RPMI8226 (cell line): ENCODE measurements around the gene CHST10.
A peak's percentile ranks its signal among the peaks of the same experiment; 100 is the strongest.
"Not testable (repeated sequence)": the region's sequence is repeated elsewhere in the genome, so short reads cannot be mapped to it uniquely, and the experiment has no call there.

ENCODE experiments used
- DNase-seq: peaks from one replicate; pipeline ENCODE4 v3.0.0-alpha.2; 2015

Gene CHST10, protein sequence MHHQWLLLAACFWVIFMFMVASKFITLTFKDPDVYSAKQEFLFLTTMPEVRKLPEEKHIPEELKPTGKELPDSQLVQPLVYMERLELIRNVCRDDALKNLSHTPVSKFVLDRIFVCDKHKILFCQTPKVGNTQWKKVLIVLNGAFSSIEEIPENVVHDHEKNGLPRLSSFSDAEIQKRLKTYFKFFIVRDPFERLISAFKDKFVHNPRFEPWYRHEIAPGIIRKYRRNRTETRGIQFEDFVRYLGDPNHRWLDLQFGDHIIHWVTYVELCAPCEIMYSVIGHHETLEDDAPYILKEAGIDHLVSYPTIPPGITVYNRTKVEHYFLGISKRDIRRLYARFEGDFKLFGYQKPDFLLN

DNA sequence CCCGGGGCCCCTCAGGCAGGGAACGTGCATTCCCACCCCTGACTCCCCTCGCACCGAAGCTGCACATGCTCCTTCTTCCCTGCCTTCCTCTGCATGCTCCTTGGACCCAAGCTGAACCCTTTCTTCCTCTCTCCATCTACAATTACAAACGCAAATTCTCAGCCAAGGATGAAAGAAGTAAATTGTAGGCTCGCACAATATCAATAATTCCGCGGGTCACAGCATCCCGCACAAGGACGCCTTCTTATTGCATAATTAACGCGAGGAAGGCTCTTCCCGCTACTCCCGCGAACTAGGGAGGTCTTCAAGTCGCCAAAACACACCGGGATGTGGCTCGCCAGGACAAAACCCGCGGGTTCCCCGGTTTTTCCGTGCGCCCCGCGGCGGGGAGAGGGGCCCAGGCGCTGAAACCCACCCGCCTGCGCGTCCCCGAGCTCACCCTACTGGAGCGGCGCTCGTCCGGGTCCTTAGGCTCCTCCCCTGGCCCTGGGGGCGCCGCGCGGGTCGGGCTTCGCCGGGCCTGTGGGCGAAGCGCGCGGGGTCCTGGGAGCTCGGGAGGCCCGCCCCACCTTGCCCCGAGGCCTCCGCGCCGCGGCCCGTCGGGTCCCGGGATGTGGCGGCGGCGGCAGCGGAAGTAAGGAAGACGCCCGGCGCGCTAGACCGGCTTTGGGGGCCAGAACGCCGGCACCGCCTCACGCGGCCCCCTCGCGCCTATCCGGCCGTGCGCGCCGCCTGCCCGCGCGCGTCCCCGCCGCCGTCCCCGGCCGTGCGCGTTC lies at the start of gene CHST10:
Gene CHST10, minus strand, starts transcription at position 734 of the 776 bp plus-strand sequence. CDS start 10,993 bp downstream, outside the sequence.
- DNase-seq: no peak

DNA sequence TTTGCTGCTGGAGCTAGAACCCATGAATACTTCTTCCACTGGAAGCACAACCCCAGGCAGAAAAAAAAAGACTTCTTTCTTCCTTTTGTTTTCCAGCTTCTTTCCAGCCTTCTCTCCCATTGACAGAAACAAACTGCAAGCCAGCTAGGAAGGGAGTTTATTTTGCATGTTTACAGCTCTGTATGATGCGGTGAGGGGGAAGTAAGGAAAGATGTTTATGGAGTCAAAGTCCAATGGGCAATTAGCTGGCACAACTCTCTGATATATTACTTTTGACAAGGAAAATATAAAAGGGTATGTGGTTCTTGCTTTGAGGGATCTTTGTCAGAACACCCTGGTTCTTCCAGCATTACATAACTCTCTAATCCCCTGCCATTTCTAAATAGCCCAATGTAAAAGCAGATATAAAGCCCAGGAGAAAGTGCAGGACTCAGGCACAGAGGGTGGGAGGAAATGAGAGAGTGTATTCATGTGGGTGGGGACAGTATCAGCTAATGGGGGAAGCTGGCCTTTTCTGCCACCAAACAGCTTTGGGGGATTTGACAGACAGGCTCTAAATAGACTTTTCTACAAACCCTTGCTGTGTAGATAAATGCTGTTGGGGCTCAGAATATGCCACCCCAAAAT lies 43.5 kb upstream of the CHST10 start:
- DNase-seq: no peak

DNA sequence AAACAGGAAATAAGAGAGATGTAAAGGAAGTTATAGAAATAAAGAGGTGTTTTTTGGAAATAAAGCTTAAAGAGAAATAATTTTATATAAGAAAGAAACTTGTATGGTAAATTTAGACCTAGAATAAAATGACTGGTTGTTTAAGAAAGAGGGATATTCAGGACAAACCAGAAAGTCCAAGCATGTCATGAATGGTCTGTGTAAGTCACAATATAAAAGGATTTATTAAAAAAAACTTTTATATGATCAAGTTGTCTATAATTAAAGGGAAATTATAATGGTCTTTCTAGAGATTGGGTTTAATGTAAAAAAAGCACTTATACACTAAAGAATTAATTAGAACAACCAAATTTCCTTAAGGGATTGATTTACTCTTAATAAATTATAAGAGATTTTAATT lies 38.9 kb upstream of the CHST10 start:
- DNase-seq: not testable (repeated sequence)

DNA sequence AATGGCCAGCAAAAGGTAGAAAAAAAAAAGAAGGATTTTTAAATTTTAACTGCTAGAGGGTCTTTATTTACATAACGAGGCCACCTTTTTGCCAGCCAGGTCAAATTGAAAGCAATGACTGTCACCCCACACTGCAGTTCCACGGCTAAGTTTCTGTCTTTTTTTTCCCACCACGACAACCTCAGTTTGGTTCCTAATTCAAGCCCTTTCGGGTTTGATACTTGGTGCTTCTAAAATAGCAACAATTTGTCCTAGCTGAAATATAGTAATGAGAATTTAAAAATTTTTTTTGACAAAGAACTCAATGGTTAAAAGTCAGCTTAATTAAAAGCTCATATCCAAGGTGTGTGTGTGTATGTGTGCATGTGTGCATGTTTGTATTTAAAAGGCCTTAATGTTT lies 36.4 kb upstream of the CHST10 start:
- no peak for DNase-seq

DNA sequence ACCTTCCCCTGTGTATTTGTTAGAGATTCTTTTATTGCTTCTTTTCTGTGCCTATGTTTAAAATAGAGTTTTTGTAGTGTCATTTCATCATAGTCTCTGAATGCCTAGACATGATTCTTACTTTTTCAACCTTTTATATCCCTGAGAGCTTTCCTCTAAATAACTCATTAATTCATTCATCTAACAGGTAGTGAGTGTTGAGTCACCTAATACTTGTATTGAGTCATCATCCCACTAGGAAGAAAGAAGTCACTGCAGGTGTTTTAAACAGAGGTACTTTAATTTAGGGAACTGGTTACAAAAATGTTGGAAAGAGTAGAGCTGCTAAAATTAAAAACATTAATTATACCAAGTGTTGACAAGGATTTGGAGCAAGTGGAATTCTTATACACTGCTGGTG lies 34.3 kb upstream of the CHST10 start:
- no peak for DNase-seq

DNA sequence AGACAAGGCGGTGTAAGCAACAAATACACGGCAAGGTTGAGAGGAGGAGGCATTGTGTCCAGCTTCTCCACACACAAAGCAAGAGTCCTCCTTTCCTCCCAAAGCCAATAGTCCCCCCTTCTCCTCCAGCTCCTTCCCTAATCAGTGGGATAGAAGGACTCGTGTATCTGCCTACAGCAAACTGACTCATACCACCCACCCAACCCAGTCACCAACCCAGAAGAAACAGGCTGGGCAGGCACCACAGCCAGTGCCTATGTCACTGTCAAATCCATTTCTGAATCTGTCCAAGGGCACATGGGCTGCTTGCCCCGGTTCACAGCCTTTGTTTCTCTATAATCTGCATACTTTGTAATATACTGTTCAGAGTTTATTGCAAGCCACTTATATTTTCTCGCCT lies 33.6 kb upstream of the CHST10 start:
- DNase-seq: no peak

DNA sequence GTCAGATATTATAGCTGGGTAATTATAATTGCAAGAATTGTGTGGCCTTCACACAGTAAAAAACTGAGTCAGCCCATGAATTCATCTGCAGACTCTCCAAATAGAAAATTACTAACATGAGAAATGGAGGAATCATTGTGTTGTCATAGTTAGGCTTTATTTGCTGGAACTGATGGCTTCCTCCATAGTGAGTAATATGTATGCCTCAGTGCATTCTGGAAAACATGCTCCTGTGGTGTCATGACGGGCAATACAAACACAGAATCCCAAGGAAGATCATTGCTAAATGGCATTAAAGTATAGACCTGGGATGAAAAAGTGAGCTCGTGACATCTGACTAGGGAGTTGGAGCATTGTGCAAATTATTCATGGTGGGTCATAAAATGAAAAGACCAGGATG lies 29.2 kb upstream of the CHST10 start:
- no peak for DNase-seq

DNA sequence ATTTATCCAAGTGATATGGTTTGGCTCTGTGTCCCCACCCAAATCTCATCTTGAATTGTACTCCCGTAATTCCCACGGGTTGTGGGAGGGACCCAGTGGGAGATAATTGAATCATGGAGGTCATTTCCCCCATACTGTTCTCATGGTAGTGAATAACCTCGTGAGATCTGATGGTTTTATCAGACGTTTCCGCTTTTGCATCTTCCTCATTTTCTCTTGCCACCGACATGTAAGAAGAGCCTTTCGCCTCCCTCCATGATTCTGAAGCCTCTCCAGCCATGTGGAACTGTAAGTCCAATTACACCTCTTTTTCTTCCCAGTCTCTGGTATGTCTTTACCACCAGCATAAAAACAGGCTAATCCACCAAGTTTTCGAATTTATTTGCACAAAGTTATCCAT lies 20.3 kb upstream of the CHST10 start:
- no peak for DNase-seq

DNA sequence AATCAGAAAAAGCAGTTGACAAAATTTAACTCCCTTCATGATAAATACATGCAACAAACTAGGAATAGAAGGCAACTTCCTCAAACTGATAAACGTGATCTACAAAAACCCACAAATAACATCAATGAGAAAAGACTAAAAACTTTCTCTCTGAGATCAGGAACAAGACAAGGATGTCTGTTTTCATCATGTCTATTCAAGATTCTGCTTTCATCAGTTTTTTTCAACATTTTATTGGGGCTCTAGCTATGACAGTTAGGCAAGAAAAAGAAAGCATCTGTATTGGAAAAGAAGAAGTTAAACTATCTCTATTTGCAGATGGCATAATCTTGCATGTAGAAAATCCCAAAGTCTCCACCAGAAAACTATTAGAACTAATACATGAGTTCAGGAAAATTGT lies 12.3 kb upstream of the CHST10 start:
- DNase-seq: no peak

DNA sequence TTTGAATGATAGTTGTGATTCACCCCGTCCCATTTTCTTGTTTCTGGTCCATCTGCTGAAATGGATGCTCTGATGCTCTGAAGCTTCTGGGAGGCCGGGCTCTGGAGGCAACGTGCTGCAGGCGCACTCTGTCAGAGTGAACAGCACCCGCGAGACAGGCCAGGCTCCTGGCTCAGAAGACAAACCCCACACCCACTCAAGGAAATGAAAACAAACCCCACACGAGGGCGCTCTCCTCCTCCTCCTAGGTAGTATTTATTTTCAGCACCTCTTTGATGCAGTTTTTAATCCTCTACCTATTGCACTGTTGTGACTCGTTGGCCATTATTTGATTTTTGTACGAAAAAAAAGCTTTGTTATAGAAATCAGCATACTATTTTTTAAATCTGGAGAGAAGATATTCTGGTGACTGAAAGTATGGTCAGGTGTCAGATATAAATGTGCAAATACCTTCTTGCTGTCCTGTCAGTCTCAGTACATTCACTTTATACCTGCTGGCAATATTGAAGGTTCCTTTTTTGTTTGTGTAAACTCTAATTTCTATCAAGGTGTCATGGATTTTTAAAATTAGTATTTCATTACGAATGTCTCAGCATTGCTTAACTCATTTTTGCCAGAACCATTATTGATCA lies 10.3 kb upstream of the CHST10 start:
- peak; percentile 40 for DNase-seq

DNA sequence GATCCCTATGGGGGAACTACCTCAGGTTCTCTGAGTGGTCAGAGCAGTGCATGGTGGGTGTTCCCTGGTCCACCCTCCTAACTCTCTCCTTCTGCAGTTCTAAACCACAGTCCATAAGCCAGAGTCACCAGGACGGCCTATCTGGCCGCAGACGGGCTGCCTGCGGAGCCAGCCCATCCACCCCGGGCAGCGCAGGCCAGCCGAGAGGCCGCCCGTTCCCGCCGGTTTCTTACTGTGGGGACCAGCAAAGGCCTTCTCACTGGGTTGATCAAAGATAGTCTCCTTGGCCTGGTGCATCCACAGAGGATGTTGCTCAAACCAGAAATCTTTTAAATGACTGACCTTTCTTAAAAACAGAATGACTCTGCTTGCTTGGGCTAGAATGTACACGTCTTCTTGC lies 9.6 kb upstream of the CHST10 start:
- DNase-seq: no peak

DNA sequence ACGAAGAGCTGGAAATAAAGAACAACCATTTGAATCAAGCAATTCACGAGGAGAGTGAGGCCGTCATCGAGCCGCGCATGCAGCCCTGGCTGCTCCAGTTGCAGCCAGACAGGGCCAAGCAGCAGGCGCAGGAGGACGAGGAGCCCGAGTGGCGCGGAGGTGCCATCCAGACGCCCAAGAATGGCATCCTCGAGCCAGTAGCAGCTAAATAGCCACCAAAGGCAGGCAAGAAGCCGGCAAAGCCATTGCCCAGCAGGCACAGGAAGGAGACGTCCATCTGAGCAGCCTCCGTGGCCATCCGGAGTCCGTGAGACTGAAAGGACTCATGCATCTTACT lies 8.9 kb upstream of the CHST10 start:
- no peak for DNase-seq

DNA sequence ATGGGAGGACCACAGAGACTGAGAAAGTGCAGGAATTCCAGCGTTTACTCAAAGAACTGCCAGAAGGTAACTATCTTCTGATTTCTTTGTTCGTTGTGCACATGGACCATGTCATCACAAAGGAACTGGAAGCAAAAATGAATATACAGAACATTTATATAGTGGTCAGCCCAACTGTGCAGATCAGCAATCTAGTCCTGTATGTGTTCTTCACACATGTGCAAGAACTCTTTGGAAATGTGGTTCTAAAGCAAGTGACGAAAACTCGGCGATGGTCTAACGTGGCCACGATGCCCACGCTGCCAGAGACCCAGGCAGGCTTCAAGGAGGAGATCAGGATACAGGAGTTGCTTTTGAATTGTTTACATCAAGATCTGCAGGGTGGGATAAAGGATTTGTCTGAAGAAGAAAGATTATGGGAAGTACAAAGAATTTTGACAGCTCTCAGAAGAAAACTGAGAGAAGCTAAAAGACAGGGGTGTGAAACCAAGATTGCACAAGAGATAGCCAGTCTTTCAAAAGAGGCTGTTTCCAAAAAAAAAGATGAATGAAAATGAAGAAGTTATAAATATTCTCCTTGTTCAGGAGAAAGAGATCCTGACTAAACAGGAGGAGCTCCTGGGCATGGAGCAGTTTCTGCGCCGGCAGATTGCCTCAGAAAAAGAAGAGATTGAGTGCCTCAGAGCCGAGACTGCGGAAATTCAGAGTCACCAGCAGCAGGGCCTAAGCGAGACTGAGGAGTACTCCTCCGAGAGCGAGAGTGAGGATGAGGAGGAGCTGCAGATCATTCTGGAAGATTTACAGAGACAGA lies 8.3 kb upstream of the CHST10 start:
- no peak for DNase-seq

DNA sequence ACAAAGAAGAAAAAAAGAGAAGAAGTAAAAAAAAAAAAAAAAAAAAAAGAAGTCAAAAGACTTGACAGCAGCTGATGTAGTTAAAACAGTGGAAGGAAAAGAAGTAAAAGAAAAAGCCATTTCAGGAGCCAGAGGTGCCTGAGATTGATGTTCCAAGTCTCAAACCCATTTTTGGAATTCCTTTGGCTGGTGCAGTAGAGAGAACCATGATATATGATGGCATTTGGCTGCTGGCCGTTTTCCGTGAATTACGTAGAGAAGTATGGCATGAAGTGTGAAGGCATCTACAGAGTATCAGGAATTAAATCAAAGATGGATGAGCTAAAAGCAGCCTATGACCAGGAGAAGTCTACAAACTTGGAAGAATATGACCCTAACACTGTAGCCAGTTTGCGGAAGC lies 7.6 kb upstream of the CHST10 start:
- DNase-seq: no peak

DNA sequence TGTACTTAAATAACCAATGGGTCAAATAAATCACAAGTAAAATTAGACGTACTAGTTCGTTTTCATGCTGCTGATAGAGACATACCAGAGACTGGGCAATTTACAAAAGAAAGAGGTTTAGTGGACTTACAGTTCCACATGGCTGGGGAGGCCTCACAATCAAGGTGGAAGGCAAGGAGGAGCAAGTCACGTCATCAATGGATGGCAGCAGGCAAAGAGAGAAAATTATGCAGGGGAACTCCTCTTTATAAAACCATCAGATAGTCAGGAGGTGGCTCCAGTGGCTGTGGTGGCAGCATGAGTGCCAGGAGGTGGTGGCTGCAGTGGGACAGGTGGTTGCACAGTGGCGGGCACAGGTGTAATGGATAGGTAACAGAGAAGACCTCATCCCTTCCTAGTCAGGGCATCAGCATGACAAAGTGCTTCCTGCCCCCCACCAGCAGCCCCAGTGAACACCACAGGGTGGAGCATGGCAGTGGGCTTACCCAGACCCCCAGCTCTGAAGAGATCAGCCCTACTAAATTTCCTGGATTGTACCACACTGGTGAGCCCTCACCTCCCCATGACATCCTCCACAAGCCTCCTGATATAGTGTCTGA lies 6.9 kb upstream of the CHST10 start:
- DNase-seq: no peak

DNA sequence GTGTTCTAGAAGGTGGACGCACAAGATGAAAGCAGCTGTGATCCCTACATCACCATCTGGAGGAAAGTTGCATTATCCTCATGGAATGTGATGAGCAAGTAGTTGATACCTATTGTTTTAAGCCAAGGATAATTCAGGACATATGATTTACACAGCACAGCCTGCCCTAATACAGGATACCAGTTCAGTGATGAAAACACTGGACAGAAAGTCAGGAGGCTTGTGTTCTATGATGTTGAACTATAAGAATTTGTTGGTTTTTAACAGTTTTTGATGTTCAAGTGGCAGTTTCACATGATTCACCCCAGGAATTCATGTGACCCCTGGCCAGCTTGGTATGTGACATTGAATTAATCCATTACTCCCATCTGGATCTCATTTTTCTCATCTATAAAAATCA lies 6.2 kb upstream of the CHST10 start:
- DNase-seq: no peak

DNA sequence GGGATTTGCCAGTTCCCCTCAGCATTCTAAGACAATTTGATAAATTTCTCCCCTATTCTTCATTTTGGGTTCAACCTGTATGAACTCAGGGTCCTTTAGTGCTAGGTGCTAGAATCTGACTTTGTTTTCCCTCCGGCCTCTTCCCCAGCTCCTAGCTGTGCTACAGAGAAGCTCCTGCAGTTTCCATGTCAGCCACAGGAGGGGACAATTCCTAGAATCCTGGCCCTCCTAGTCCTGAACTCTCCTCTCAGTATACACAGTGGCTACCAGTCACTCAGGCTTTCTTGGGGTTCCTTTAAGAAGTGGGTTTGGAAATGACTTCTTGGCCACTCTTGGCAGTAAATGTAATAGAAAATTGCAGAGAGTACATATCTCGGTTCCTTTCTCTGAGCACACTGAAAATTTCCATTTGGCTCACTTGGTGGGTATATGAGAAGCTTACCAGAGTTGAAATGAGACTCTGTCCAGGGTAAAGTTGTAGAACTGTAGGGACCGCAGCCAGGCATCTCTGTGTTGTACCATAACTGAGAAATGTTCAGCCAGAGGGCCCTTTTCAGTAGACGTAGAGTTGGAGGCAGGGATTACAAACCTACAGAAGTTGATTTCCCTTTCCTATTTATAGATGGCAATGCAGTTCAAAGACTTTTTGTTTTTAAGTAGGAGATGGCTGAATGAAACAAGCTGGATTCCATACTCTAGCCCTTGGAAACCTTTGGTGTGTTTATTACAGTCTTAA lies 5.0 kb upstream of the CHST10 start:
- DNase-seq: no peak

DNA sequence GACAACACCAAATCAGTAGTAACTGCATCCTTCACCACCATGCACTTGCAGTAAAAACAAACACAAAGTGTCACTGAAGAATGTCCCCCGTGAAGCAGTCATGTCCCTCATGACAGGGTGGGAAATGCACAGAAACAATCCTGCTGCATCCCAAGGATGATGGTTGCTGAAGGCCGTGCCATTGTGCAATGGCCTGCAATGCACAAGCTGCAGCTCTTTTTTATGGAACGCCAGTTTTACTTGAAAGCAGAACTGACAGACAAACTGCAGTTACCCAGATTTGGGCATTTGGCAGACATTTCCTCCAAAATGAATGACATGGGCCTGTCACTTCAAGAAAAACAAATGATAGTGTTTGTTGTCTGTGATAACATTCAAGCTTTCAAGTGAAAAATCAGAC lies 2.4 kb upstream of the CHST10 start:
- DNase-seq: no peak

DNA sequence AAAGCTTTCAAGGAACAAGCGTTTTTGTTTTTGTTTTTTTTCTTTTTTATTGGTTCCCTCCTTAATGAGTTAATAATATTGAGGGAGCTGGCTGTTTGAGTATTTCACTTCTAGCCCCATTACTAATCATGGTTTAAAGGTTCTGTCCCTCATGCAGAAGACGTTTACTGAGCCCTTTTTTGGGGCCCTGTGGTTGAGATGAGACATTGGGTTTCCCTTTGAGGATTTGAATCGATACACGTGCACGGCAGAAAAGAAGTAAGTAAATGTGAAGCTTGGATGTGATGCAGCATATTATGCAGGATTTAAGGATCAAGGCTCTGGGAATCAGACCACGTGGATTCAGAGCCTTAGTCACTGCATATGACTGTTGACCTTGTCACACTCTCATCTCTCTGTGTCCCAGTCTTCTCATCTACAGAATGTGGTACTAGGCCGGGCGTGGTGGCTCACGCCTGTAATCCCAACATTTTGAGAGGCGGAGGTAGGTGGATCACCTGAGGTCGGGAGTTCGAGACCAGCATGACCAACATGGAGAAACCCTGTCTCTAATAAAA lies 1.0 kb upstream of the CHST10 start:
- no peak for DNase-seq

DNA sequence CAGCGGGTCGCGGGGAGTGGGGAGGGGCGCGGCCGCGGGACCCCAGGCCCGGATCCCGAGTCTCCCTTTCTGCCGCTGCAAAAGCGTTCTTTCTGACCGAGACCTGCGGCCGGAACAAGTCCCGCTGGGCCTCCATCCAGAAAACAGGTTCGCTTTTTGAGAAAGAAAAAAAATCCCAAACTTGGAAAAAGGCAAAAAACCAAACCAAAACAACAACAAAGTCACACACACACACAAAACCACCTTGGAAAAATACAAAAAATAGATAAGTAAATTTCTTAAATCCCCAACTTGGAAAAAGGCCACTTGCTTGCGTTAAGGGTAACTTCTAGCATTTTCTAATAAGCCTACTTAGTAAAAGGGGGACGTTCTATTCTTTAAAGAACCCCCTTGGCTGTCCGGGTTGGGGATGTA lies 250 bp upstream of the CHST10 start:
- DNase-seq: no peak

DNA sequence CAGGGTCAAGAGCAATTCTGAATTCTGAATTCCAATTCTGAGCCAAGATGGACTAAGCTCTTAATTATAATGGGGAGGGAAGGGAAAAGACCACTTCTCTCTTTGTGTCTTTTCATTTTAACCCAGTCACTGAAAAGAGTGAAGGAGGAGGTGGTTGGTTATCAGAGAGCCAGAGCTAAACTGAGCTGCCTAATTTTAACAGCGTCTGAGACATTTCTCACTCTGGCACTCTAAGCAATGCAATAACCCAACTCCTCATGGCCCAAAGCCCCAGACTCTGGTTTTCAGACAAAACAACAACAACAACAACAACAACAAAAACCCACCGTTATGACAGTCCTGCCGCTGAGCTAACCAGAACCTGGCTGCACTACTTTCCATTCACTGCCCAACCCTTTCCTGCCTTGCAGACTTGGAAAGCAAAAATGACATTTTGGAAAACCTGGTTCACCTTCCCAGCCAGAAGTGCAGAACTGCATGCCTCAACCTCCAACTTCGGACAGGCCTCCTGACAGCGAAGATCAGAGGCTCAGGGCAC lies 1.0 kb downstream of the CHST10 start:
- no peak for DNase-seq
